K562 (cell line): ENCODE data around the gene URGCP. TPM values are rescaled to one million over a fixed set of nuclear protein-coding genes. Genes with fewer than 3 reads are reported as not detected.

ENCODE experiments used
- ATAC-seq: fragments of 200-7000 bp; cut with Tn5 transposase; 3 replicates; pipeline ENCODE4 v1.9.1; 2020; ENCODE audit warnings: moderate library complexity
- BruUV-seq: library from RNA; stranded (reverse); fragments of 400-500 nt; replicated peaks from 2 replicates; lab custom pipeline; 2021; lab: Mats Ljungman, UMichigan
- CTCF ChIA-PET: fragments of 300-600 bp; formaldehyde crosslinking; extraction: SDS; loops from one replicate; lab custom pipeline; 2021; ENCODE audit warnings: low intra/inter-chr PET ratio; lab: Yijun Ruan, JAX
- POLR2A ChIA-PET: fragments of 300-600, 350-650 bp; sonication (Branson Sonifier 250); formaldehyde crosslinking; extraction: SDS; loops from one replicate; lab custom pipeline; 2021; ENCODE audit warnings: antibody characterized with exemption, inconsistent platforms; lab: Yijun Ruan, JAX
- DNase-seq, 4 experiments: peaks; one replicate each; pipeline versions ENCODE4 v3.0.0 to v3.0.0-alpha.2; 2011 to 2018; ENCODE audit warnings: low spot score in 3 of 4, mixed read lengths in 3 of 4; ENCODE audit errors: extremely low read depth in 1 of 4
- FAIRE-seq: peaks from 2 replicates; lab custom pipeline; 2011; peaks lifted over from hg19 to GRCh38; lab: Jason Lieb, UNC
- H2AFZ ChIP-seq: 2 replicates; pipeline ENCODE4 v1.6.0; 2011; ENCODE audit warnings: low read depth, low read length, control low read depth, inconsistent platforms
- H3K27ac ChIP-seq: fragments of 200-600 bp; 3 replicates; pipeline ENCODE4 v1.8.0; 2011; ENCODE audit warnings: low read depth, mild to moderate bottlenecking, control low read depth, inconsistent platforms, low read length, moderate library complexity, mixed read lengths; ENCODE audit errors: extremely low read depth
- H3K27me3 ChIP-seq, 2 experiments: fragments of 300-600 bp in 1 of 2; 2 replicates in 1 of 2; 3 replicates in 1 of 2; pipeline versions ENCODE4 v1.6.0 to v1.8.0; 2011; ENCODE audit warnings: inconsistent platforms in 2 of 2, low read length in 2 of 2, mild to moderate bottlenecking in 1 of 2, mixed read lengths in 1 of 2, moderate library complexity in 1 of 2; ENCODE audit not compliant: control insufficient read depth in 2 of 2, insufficient read depth in 2 of 2
- H3K36me3 ChIP-seq: fragments of 300-600 bp; 3 replicates; pipeline ENCODE4 v1.8.0; 2011; ENCODE audit warnings: mild to moderate bottlenecking, low read length, inconsistent platforms; ENCODE audit not compliant: control insufficient read depth, insufficient read depth
- H3K4me1 ChIP-seq, 2 experiments: fragments of 200-600 bp in 1 of 2; replicated peaks in 1 of 2; 2 replicates in 1 of 2; 3 replicates in 1 of 2; pipeline versions ENCODE4 v1.5.1 to v1.8.0; 2011; ENCODE audit warnings: inconsistent platforms in 2 of 2, low read length in 2 of 2, mild to moderate bottlenecking in 1 of 2, mixed read lengths in 1 of 2, moderate library complexity in 1 of 2; ENCODE audit not compliant: control insufficient read depth in 2 of 2, insufficient read depth in 2 of 2
- H3K4me2 ChIP-seq: 2 replicates; pipeline ENCODE4 v1.6.1; 2011; ENCODE audit warnings: low read length, control low read depth, inconsistent platforms, mixed read lengths; ENCODE audit not compliant: insufficient read depth
- H3K4me3 ChIP-seq: fragments of 200-600 bp; sonication (generic), shearing (Covaris generic); 2 replicates; pipeline ENCODE4 v1.5.1; 2016; ENCODE audit warnings: control low read depth, inconsistent platforms
- H3K79me2 ChIP-seq: fragments of 200-600 bp; 3 replicates; pipeline ENCODE4 v1.8.0; 2011; ENCODE audit warnings: low read length, inconsistent platforms; ENCODE audit not compliant: control insufficient read depth, insufficient read depth
- H3K9ac ChIP-seq, 2 experiments: 2 replicates each; pipeline versions ENCODE4 v1.6.0 to v1.6.1; 2011; ENCODE audit warnings: low read depth in 2 of 2, low read length in 2 of 2, control low read depth in 1 of 2, inconsistent platforms in 1 of 2, mild to moderate bottlenecking in 1 of 2, mixed read lengths in 1 of 2; ENCODE audit not compliant: insufficient read depth in 1 of 2
- H3K9me1 ChIP-seq: one replicate; pipeline ENCODE4 v1.6.0; 2011; ENCODE audit warnings: inconsistent platforms, mild to moderate bottlenecking, low read length, moderate library complexity; ENCODE audit not compliant: control insufficient read depth, insufficient read depth
- H3K9me3 ChIP-seq: replicated peaks from 2 replicates; pipeline ENCODE4 v1.5.1; 2011; ENCODE audit warnings: low read depth, low read length, inconsistent platforms; ENCODE audit not compliant: control insufficient read depth, insufficient read depth
- H4K20me1 ChIP-seq: replicated peaks from 2 replicates; pipeline ENCODE4 v1.6.1; 2011; ENCODE audit warnings: low read length, inconsistent platforms, mixed read lengths; ENCODE audit not compliant: control insufficient read depth, insufficient read depth
- BRCA1 ChIP-seq, 2 experiments: fragments of 450-650 bp in 1 of 2; sonication (generic) in 1 of 2; formaldehyde crosslinking in 1 of 2; IDR thresholded peaks; 2 replicates each; pipeline versions ENCODE4 v1.5.0 to v1.6.1; 2017 to 2020; ENCODE audit warnings: mild to moderate bottlenecking in 1 of 2, missing genetic modification reagents in 1 of 2
- CBFA2T3 ChIP-seq: fragments of 450-650 bp; IDR thresholded peaks from 2 replicates; pipeline ENCODE4 v1.6.1; 2017
- DLX4 ChIP-seq: fragments of 250-450 bp; sonication (Bioruptor Pico); IDR thresholded peaks from 2 replicates; pipeline ENCODE4 v1.6.1; 2021; ENCODE audit warnings: mild to moderate bottlenecking
- HCFC1 ChIP-seq: IDR thresholded peaks from 2 replicates; pipeline ENCODE4 v1.6.1; 2012; ENCODE audit warnings: low read depth, low read length, improper control_type of control experiment
- KAT2B ChIP-seq: IDR thresholded peaks from one replicate; pipeline ENCODE4 v1.6.1; 2012; ENCODE audit warnings: low read depth, mild to moderate bottlenecking, control low read depth, inconsistent platforms, low read length, moderate library complexity
- MAFG ChIP-seq: fragments of 450-650 bp; conservative IDR thresholded peaks from 2 replicates; pipeline ENCODE4 v1.6.1; 2016; ENCODE audit warnings: missing genetic modification characterization, missing compliant biosample characterization
- MAFK ChIP-seq: IDR thresholded peaks from 2 replicates; pipeline ENCODE4 v1.6.1; 2011; ENCODE audit warnings: low read length, improper control_type of control experiment
- MECOM ChIP-seq: fragments of 250-450 bp; sonication (Bioruptor Pico); IDR thresholded peaks from 2 replicates; pipeline ENCODE4 v1.8.0; 2022; ENCODE audit warnings: inconsistent platforms
- NFIX ChIP-seq: fragments of 250-450 bp; sonication (Bioruptor Pico); IDR thresholded peaks from 2 replicates; pipeline ENCODE4 v1.4.0; 2020; ENCODE audit warnings: low read depth, mild to moderate bottlenecking, moderate library complexity
- NR2C1 ChIP-seq, 2 experiments: fragments of 450-650 bp; IDR thresholded peaks; 2 replicates each; pipeline ENCODE4 v1.6.1; 2017; ENCODE audit warnings: mild to moderate bottlenecking in 2 of 2, antibody characterized with exemption in 1 of 2, inconsistent platforms in 1 of 2, missing compliant biosample characterization in 1 of 2, missing genetic modification characterization in 1 of 2
- POLR2AphosphoS5 ChIP-seq: IDR thresholded peaks from 2 replicates; pipeline ENCODE4 v1.6.1; 2011; ENCODE audit warnings: mild to moderate bottlenecking, low read depth, low read length, moderate library complexity; ENCODE audit not compliant: control insufficient read depth, insufficient read depth
- SETDB1 ChIP-seq: IDR thresholded peaks from one replicate; pipeline ENCODE4 v1.6.1; 2012; ENCODE audit warnings: low read length, control low read depth, inconsistent platforms
- ZNF699 ChIP-seq: fragments of 250-450 bp; sonication (Bioruptor Pico); IDR thresholded peaks from 2 replicates; pipeline ENCODE4 v1.8.0; 2021; ENCODE audit warnings: mild to moderate bottlenecking, moderate library complexity; ENCODE audit not compliant: insufficient replicate concordance
- ZNF76 ChIP-seq: fragments of 250-450 bp; sonication (Bioruptor Pico); IDR thresholded peaks from 2 replicates; pipeline ENCODE4 v1.4.0; 2020; ENCODE audit warnings: mild to moderate bottlenecking, moderate library complexity, borderline replicate concordance
- WGBS: fragments of 100-300 bp; shearing (Covaris generic); methylation state at CpG from one replicate; pipeline ENCODE4 v1.1.6; 2016; ENCODE audit warnings: low coverage, mixed read lengths; ENCODE audit not compliant: insufficient coverage; ENCODE audit errors: missing lambda C conversion rate; 5-methylcytosine and 5-hydroxymethylcytosine counted together
- in situ Hi-C: fragments of 300-500 bp; cut with MboI; formaldehyde crosslinking; loops from 4 replicates; pipeline ENCODE4 v1.15.0; 2018; ENCODE audit warnings: inconsistent platforms, mixed read lengths
- intact Hi-C: fragments of 100-400 bp; cut with micrococcal nuclease; formaldehyde crosslinking; loops from 2 replicates; pipeline ENCODE4 v1.14.2; 2022
- polyA plus RNA-seq, 8 experiments: library from polyadenylated mRNA; depleted of rRNA in 4 of 8; stranded (reverse) in 5 of 8; unstranded in 3 of 8; fragments of >200 nt; fragmentation: Nextera tagmentation in 2 of 8; fragmentation: Illumina TruSeq in 1 of 8; extraction: Ambion mirVana in 2 of 8; extraction: Trizol in 1 of 8; gene quantifications; 2 replicates each; pipeline versions ENCODE4 v1.2.1 to v1.2.3, GENCODE V29; 2011 to 2014; ENCODE audit warnings: inconsistent platforms in 1 of 8, missing spikeins in 1 of 8
- total RNA-seq, 7 experiments: library from RNA; depleted of rRNA in 6 of 7; stranded (reverse); fragments of >200 nt in 6 of 7; fragmentation: Illumina TruSeq in 2 of 7; extraction: Trizol in 2 of 7; gene quantifications; 2 replicates each; pipeline versions ENCODE4 v1.2.1 to v1.2.3, GENCODE V29; 2011 to 2021; ENCODE audit warnings: low replicate concordance in 1 of 7

The URGCP gene
- total and polyA plus RNA-seq, 9 of the 15 experiments (the other 6 are each of a cell fraction or from before 2014, with no cell fraction given), result 1.7 to 25.8 (median 12.5) TPM

GRCh38 chr7:43937444-43937843, 31.0 kb upstream of the URGCP start:
- H3K27ac ChIP-seq, result no peak overlapping the region
- H3K9me3 ChIP-seq, result no peaks in the 10 kb centered on the region
- ATAC-seq (no peak), DNase-seq (no peak)
- H3K79me2 ChIP-seq, result no peaks in the 10 kb centered on the region
- no peak overlapping the region for H3K9ac ChIP-seq
- no peak overlapping the region for H3K4me2 ChIP-seq
- H3K27me3 ChIP-seq, result no peaks in the 10 kb centered on the region
- WGBS, result 21% methylated on average over 3 of the region's 3 CpGs
- intact Hi-C loops, result no loop called here
- H3K4me1 ChIP-seq, result no peaks in the 10 kb centered on the region
- BruUV-seq, result no TSS peak
- no peaks in the 10 kb centered on the region for H3K36me3 ChIP-seq
- no peaks in the 10 kb centered on the region for H3K9me1 ChIP-seq
- ChIA-PET CTCF (no interaction called here), POLR2A (no interaction called here)
- no peaks in the 10 kb centered on the region for H4K20me1 ChIP-seq
- H2AFZ ChIP-seq, result no peak overlapping the region
- H3K4me3 ChIP-seq, result no peak overlapping the region
- TF ChIP-seq KAT2B (no peak), NFIX (CRISPR knock-in tag) (no peak), HCFC1 (no peak), POLR2AphosphoS5 (no peak)
- TF ChIP-seq, all 486 proteins: peak for 0
- in situ Hi-C loops, result no loop called here
- no peak for FAIRE-seq

- 81% methylated on average over 3 of the region's 3 CpGs for WGBS
- CTCF ChIA-PET, result interaction anchor here (0.6 to 0.7 kb wide), 2 partner anchors 29 to 257 kb away, joined by 3 read pairs; no protein-coding TSS in a partner anchor
- Histone ChIP-seq H3K4me3 (no peak overlapping the region), H3K9ac (no peak overlapping the region), H3K9me1 (no peaks in the 10 kb centered on the region), H3K27me3 (no peaks in the 10 kb centered on the region), H4K20me1 (no peaks in the 10 kb centered on the region), H3K4me2 (no peak overlapping the region), H3K79me2 (no peaks in the 10 kb centered on the region), H3K36me3 (no peaks in the 10 kb centered on the region), H2AFZ (no peak overlapping the region), H3K9me3 (no peaks in the 10 kb centered on the region), H3K4me1 (peaks cover 7 to 8% of the 10 kb centered on the region in 2 experiments; a peak in 4 of 5 replicates), H3K27ac (no peak overlapping the region)
- POLR2A ChIA-PET, result interaction anchor here (1.2 to 1.3 kb wide), 2 partner anchors 9 to 10 kb away, joined by 3 read pairs; no protein-coding TSS in a partner anchor
- intact Hi-C loops, result no loop called here
- in situ Hi-C loops, result no loop called here
- FAIRE-seq (peak; percentile 66), DNase-seq (no peak), ATAC-seq (no peak)
- no TSS peak for BruUV-seq
- TF ChIP-seq DLX4 (CRISPR knock-in tag) (no peak), ZNF699 (CRISPR knock-in tag) (no peak), MECOM (CRISPR knock-in tag) (no peak), NR2C1 (IDR thresholded peaks at IDR 0.05) (no peak), NR2C1 (tag; IDR thresholded peaks at IDR 0.05) (no peak), ZNF76 (CRISPR knock-in tag) (no peak), MAFK (no peak), CBFA2T3 (no peak), BRCA1 (IDR thresholded peaks at IDR 0.05) (no peak), BRCA1 (CRISPR knock-in tag; IDR thresholded peaks at IDR 0.05) (no peak), MAFG (no peak), SETDB1 (no peak)
These were observed 27.6 kb upstream of the URGCP start for GRCh38 chr7:43933902-43934560.
